Measurements from ENCODE around the gene C2orf49.

DNA sequence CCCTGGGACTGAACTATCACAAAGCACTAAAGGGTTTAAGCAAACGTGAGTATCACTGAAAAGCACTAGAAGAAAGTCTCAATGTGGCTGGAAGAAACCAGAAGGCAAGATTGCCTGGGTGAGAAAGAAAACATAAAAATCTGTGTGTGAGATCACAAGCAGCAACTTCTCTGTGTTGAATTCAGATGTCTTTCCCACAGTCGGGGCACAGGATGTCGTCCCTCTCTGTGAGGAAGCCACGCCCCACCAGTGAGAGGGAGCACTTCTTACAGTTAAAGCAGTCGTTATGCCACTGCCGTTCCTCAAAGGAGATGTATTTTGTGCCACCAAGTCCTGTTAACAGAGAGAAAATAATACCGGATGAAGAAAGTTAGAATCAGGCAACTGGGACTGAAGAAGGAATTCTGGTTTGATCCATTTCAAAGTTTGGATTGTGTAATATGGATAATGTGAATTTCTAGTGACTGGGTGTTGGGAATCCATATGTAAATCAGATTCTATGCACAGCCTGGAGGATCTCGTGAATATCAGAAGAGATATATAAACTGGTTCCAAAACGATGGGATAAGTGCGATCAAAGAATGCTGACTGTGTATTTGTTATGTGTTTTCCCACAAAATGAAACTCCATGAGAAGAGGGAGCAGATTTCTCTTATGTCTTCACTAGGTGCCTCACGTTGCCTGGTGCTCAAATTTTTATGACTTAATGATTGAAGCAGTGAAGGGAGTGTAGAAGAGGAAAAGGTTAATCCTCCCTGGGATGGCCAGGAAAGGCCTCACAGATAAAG is 24.0 kb downstream of the C2orf49 start:
- no peak for TF ChIP-seq EZH2phosphoT487 (IDR thresholded peaks at IDR 0.05; ENCODE audit: low read depth)
- TF ChIP-seq, protein P1, sequence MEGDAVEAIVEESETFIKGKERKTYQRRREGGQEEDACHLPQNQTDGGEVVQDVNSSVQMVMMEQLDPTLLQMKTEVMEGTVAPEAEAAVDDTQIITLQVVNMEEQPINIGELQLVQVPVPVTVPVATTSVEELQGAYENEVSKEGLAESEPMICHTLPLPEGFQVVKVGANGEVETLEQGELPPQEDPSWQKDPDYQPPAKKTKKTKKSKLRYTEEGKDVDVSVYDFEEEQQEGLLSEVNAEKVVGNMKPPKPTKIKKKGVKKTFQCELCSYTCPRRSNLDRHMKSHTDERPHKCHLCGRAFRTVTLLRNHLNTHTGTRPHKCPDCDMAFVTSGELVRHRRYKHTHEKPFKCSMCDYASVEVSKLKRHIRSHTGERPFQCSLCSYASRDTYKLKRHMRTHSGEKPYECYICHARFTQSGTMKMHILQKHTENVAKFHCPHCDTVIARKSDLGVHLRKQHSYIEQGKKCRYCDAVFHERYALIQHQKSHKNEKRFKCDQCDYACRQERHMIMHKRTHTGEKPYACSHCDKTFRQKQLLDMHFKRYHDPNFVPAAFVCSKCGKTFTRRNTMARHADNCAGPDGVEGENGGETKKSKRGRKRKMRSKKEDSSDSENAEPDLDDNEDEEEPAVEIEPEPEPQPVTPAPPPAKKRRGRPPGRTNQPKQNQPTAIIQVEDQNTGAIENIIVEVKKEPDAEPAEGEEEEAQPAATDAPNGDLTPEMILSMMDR (IDR thresholded peaks at IDR 0.05; ENCODE audit: low read depth, low read length): no peak
